T-helper 1 cell treated with Interleukin-12 subunit alpha and Interleukin-12 subunit beta and Interleukin-4 antibody, amounts not matched to agents 30 ng/mL and 1 ng/mL, for 36 hours (primary cell): ENCODE data around the gene SULF2. TPM values are rescaled to one million over a fixed set of nuclear protein-coding genes. Genes with fewer than 3 reads are reported as not detected.
"Not testable (repeated sequence)": the region's sequence is repeated elsewhere in the genome, so short reads cannot be mapped to it uniquely, and the experiment has no call there.

Experiments
- intact Hi-C: fragments of 100-400 bp; cut with micrococcal nuclease; formaldehyde crosslinking; loops from one replicate; pipeline ENCODE4 v1.15.1; 2024
- total RNA-seq: library from RNA; stranded (reverse); gene quantifications from 2 replicates; pipeline ENCODE4 v1.2.3, GENCODE V29; 2022

The SULF2 gene
- total RNA-seq, result 0.71 and 0.83 TPM in 2 replicates

DNA sequence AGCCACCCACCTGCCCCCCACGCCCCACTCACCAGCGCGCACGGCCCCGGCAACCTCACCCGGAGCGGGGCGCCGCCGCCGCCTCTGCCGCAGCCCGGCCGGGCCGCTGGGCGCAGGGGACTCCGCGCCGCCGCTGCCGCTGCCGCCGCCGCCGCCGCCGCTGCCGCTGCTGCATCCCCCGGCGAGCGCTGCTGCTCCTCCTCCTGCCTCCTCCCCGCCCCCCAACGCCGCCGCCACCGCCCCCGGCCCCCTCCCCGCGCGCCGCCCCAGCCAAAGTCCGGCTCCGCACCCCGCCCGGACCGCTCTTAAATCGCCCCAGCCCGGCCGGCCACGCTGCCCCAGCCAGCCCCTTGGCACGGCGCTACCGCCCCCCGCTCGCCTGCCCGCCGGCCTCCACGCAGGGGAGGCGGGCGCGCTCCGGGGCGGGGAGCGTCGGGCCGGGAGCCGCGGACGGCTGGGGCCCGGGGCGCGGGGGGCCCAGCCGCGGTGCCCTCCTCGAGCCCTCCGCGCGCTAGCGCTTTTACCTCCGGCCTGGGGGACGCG is at the start of gene SULF2:
TSS of gene SULF2 (minus strand) at position 171 of the 543 bp plus-strand sequence. CDS start 28,118 bp downstream, outside the sequence.
- intact Hi-C loops, result loop anchor here (5.0 kb wide), 1 partner anchor 58 kb away; no protein-coding TSS in a partner anchor

DNA sequence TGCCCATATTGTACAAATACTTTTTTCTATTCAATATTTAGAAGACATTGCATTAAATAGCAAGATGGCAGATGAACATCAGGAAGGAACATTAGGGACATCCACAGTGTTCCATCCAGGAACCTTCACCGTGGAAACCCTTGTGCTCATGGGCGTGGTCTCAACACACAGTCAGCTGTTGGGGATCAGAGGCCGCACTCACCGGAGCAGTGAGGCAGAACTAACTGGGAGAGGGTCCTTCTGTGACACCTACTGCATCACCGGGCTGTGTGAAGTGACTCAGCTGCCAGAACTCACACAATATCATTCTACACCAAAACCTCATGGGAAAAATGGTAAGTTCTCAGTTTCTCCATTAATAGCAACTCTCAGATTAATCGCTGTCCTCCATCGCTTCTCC is 46.4 kb upstream of the SULF2 start:
- intact Hi-C loops, result not testable (repeated sequence)

DNA sequence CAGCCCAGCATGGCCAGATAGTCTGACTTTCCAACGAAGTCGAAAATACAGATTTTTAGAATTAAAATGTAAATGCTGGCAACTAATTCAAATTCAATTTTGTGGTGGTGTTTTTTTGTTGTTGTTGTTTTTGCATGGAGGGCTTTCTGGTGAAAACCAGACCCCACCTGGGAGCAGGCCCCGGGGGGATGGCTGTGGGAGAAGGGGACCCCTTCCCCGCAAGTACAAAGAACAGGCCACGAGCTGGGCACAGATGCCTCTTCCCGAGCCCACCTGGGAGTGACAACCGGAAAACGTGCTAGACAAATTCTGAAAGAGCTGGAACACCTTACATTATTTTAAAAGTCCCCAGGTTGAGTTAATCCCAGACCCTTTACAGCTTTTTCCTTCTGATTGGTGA is 41.4 kb upstream of the SULF2 start:
- intact Hi-C loops, result not testable (repeated sequence)

DNA sequence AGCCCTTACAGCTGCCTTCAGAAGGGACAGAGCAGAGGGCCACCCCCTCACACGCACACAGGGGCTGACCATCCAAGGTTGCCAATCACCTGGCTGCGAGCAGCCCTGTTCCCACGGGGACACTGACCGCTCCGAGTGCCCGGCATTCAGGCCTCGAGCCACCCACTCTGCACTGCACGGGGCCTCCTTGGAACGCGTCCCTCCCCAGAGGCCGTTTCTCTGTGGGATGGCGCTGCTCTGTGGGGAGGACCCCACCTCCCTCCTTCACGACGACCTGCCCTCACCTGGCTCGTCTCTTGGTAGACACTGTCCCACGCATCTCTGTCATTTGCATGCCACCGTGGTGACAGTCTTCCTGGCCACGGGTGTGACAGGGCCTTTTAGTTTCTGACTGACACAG is 40.7 kb upstream of the SULF2 start:
- intact Hi-C loops, result not testable (repeated sequence)

DNA sequence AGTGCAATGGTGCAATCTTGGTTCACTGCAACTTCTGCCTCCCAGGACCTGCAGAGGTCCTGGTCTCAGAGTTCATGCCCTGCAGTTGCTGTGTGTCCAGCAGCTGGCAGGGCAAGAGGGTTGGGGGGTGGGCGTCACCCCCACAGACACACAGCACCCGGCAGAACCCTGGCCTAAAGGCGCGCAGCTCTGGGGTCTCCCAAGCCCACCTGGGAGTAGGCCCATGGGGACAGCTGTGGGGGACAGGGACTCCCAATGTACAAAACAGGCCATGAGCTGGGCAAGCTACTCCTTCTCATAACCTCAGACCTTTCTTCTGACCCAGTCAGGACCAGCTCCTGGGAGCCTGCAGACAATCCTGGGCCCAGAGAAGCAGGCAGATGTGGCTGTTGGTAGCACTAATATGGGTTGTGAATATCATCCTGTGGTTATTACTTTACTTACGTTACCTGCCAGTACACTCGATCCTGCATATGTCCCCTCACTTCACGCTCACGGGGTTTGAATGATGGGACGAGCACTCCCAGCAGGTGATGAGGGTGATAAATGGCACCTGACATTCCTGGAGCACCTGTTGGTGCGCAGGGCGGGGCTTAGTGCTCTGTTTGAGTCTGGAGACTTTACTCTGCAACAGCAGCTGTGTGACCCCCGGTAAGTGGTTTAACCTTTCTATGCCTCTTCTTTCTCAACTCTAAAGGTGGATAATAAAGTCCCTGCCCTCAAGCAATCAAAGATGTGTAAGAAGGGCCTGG is 39.9 kb upstream of the SULF2 start:
- intact Hi-C loops, result no loop called here

DNA sequence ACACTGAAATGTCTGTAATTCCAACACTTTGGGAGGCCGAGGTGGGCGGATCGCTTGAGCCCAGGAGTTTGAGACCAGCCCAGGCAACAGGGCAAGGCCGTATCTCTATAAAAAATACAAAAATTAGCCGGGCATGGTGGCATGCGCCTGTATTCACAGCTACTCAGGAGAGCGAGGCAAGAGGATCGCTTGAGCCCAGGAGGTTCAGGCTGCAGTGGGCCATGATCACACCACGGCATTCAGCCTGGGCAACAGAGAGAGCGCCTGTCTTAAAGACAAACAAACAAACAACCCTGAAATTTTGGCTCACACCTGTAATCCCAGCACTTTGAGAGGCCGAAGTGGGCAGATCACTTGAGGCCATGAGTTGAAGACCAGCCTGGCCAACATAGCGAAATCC is 38.7 kb upstream of the SULF2 start:
- intact Hi-C loops, result not testable (repeated sequence)

DNA sequence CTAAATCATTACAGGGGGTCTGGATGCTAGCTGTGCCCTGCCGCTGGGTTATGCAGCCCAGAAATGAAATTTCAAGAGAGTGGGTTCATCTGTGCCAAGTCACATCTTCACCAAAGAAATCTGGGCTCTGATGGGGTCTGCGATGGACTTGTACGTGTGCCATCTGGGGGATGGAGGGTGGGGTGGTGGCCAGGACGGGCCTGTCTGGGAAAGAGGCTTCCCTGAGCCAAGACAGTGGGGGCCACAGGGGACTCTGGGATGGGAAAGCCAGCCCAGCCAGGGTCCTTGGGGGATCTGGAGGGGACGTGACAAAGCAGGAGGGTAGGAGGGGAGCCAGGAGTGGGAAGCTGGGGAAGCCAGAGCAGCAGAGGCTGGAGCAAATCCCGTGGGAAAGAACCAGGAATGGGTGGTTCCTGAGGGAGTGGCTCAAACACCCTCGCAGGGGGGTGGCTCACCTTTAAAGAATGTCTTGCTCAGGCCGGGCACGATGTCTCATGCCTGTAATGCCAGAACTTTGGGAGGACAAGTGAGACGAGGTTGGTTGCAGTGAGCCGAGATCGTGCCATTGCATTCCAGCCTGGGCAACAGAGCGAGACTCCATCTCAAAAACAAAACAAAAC is 36.3 kb upstream of the SULF2 start:
- intact Hi-C loops, result no loop called here

DNA sequence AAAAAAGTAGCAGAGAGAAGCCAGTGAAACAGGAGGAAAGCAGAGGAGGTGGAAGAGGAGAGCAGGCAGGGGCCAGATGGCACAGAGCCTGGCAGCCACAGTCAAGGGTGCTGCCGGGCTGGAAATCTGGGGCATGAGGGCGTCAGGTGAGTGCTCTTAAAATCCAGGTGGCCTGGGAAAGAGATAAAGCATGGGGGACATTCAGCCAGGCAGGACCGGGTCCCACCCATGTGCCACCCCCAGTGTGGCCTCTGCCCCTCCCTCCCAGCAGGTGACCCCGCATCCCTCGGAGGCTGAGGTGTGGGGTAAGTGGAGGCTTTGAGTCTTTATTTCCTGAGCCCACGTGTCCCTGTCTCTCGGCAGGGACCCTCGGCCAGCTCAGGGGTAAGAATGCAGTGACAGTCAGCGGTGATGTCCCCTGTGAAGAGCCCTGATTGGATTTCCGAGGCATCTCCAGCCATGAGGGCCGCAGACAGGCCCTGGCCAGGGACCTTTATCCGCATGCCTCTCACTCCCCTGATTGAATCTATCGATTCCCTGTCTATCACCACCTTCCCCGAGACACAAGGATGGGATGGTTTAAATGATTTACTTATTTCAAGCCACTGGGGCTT is 33.8 kb upstream of the SULF2 start:
- intact Hi-C loops, result loop anchor here (10.0 kb wide), 1 partner anchor 76 kb away; no protein-coding TSS in a partner anchor

DNA sequence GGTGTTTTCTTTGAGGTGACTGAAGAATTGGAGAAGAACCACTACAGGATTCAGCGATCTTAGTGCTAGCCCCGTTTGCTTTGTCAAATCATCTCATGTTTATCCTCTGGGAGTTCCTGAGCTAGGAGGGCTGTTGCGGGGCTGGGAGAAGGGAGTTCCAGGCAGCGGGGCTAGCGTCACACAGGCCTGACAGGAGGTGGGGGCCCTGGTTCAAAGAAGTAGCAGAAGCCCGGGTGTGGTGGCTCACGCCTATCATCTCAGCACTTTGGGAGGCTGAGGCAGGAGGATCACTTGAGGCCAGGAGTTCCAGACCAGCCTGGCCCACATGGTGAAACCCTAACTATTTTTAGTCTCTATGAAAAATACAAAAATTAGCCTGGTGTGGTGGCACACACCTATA is 33.2 kb upstream of the SULF2 start:
- intact Hi-C loops, result loop anchor here (10.0 kb wide), 1 partner anchor 76 kb away; no protein-coding TSS in a partner anchor

DNA sequence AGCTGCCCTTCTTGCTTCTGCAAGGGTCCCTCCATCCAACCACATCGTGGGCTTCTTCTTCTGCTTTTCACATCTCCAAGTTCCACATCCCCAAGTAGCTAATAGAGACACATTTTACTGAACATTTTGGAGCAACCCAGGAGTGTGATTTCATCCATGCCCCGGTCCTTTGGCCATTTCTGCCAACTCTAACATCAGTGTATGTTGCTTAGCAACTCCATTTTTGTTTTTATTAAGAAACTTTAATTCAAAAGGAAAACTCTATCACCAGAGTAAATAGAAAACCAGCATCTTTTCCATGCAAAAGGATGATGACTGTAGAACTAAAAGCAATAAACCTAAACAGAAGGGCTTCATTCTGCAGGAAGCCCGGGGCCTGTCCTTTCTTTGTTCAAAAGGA is 32.7 kb upstream of the SULF2 start:
- intact Hi-C loops, result loop anchor here (10.0 kb wide), 1 partner anchor 77 kb away; no protein-coding TSS in a partner anchor

DNA sequence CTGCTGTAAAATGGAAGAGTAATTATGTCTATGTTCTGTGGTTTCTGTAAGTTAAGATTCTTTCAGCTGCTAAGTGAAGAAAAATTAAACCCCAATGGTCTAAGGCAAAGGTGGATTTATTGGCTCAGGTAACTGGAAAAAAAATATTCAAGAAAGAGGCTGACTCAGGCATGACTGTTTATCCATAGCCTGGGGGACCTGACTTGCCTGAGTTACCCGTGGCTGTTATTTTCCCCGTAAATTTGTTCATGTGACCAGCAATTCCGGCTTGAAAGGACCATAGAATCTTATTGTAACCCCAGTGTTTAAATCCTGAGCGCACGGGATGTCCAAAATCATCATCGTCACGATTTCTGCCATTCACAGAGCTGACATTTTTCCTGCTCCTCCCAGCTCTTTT is 32.3 kb upstream of the SULF2 start:
- intact Hi-C loops, result loop anchor here (10.0 kb wide), 1 partner anchor 77 kb away; no protein-coding TSS in a partner anchor

DNA sequence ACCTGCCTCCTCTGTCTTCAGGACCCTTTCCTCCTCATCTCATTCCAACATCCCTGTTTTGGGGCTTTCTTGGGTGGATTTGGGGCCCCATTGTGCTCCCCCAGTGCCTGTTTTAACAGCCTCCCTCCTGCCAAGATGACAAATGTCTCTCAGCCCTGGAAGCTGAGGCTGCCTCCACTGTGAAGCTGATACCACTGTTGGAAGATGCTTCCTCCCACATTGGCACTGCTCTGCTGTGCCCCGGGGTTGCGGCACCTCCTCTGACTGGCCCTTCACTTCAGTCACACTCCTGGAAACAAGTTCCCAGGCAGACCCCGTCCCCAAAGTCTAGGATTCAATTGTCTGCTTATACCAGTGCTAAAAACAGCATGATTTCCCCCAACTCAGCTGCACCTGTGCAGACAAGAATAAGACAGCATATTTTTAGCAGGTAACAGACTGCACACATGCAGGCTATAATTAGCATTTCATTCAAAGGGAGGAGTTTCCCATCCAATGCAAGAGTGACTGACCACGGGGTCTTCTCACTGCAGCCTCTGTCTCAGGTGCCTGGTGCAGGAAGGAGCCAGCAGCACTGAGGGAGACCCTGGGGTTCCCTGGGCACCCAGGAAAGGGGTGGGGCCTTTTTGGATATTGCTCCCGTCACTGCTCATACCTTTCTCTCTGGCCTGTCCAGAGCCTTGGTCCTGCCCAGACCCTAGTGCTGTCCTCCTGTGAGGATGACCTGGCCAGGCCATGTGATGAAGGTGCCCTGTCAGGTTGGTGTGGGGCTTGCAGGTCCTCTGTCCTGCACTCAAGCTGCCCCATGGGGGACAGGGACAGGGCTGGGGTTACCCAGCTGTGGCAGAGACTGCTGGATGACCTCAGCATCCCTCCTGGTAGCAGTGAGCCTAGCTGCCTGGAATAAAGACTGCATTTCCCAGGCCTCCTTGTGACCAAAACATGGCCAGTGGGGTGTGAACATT is 31.5 kb upstream of the SULF2 start:
- intact Hi-C loops, result loop anchor here (10.0 kb wide), 1 partner anchor 78 kb away; no protein-coding TSS in a partner anchor

DNA sequence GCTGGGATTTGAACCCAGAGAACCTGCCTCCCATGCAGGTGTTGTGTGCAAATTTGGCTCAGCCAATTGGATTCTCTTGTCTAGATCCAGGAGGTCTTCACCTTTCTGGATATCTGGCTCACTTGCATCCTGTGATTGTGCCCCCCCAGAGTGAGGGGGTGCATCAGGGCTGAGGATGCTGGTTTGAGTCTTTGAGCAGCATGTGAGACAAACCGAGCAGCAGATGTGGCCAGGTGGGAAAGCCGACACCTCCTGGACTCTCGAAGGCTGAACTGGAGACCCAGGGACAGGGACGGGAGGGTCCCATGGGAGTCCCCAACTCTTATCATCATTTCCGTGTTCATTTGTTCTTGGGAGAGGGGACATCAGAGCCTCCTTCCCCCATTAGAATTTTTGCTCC is 30.6 kb upstream of the SULF2 start:
- intact Hi-C loops, result loop anchor here (10.0 kb wide), 1 partner anchor 79 kb away; no protein-coding TSS in a partner anchor

DNA sequence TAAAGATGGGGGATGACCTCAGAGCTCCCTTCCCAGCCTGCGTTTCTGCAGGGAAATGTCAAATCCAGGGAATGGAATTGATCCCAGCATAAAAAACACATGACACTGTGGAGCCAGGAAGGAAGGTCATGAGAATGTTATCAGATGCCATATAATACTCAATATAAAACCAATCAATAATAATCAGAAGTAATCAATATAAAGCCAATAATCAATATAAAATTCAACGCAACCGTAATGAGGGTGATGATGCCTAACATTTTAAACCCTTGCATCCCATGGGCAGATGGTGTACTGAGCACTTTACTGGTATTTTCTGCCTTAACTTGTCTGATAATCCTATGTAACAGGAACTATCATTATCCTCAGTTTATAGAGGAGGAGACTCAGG is 30.1 kb upstream of the SULF2 start:
- intact Hi-C loops, result loop anchor here (10.0 kb wide), 1 partner anchor 79 kb away; no protein-coding TSS in a partner anchor

DNA sequence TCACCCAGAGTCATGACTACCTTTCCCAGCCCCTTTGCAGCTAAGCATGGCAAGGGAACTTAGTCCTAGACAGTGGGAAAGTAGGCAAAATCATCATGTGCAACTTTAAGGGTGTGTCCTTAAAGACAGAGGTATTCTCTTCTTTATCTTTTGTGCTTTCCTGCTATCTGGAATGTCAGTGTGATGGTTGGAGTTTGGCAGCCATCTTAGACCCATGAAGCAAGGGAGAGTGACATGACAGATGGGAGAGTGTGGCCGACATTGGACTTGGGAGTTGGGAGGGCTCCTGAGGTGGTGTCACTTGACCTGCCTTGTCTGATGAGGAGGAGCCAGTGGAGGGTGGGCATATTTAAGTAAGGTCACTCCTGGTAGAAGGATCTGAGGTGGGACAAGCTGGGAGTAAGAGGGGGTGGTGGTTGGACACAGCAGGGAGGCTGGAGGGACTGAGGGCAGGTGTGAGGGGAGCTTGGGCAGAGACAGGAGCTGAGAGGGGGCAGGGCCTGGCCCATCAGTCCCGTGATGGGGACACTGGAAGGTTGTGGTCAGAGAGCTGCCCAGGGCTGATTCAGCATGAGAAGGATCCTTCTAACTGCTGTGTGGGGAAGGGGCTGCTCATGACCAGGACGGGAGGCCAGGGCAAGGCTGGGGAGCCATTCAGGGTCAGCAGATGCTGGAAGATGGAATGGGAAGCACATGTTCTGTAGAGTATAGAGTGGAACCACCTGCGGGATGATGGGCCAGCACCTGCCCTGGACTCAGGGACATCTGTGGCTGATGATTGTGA is 29.5 kb upstream of the SULF2 start:
- intact Hi-C loops, result loop anchor here (10.0 kb wide), 1 partner anchor 80 kb away; no protein-coding TSS in a partner anchor

DNA sequence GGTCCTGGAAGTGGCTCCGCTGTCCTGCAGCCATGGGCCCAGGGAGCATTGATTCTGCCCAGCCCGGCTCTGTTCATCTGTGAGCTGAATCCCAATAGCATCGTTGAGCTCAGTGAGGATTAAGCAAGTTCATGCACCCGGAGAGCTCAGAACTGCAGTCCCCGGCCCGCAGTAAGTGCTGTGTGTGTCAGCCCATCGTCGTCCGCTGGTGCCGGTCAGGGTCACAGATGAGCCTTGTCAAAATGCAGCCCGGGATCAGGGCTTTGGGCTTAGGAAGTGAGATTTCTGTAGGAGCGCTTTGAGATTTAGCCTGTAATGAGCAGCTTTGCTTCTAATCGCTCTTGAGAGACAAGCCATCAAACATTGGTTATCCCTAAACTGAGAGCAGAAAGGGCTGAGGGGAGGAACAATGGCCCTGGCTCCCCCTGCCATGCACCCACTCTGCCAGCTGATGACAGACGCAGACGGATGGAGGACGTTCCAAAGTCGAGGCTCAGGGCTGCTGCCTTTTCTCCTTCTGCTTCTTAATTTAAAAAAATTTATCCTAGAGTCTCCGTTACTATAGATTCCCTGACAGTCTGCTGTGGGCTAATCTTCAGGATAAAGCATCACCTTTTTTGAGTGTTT is 25.6 kb upstream of the SULF2 start:
- intact Hi-C loops, result loop anchor here (10.0 kb wide), 1 partner anchor 84 kb away; no protein-coding TSS in a partner anchor

DNA sequence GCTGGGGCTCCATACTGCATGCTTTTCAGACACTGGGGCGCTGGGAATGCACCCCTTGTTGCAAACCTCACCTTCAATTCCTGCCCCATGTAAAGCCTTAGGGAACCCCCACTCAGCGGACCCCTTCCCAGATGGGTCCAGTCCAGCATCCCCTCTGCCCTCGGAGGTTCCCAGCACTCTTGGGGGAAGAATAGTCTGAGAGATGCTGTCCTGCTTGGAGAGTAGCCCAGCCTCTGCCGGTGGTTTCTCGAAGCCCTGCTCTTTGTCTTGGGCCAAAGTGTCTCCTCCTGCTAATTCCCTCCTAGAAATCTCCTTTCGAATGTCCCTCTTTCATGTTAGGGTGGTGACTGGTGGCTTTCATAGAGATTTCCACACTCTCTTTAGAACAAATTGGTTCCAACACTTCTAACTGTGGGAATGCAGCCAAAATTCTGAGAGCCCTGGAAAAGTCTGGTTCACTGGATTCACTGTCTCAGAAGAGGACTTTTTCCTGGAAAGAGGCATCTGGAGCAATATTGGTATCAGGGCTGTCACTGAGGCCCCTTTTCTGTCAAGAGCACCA is 24.9 kb upstream of the SULF2 start:
- intact Hi-C loops, result loop anchor here (10.0 kb wide), 1 partner anchor 85 kb away; no protein-coding TSS in a partner anchor

DNA sequence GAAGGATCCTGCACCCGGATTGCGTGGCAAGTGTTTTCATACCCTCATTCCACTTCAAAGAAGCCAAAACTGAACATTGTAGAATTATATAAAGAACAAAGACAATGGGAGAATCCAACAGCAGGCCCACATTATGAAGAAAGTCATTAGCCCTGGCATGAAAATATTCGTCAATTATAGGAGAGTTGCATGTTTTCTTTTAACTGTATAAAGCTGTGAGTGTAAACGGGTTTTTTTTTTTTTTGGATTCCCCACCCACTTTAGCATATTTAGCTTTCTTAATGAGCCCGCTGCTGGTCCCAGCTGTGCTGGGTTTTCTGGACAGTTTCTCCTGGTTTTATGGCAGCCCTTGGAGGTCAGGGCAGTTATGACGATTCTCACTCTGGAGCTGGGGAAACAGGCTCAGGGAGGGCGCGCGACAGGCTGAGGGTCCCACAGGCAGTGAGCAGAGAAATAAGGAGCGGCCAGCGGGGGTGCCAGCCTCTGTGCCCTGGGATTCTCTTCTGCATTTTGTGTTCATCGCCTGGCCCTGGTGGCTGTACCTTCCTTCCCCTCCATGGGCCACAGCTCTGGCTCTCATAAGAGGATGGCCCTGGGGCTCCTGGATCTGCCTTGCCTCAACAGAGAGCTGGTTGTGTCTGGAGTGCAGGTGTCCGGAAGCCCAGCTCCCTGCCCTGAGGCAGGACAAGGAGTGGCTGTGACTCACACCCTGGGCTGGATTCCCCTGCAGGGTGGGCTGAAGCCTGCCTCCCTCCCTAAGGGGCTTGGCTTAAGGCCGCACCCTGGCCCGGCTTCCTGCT is 24.1 kb upstream of the SULF2 start:
- intact Hi-C loops, result no loop called here
